ENCODE measurements around the gene PYROXD2.

The PYROXD2 gene

DNA sequence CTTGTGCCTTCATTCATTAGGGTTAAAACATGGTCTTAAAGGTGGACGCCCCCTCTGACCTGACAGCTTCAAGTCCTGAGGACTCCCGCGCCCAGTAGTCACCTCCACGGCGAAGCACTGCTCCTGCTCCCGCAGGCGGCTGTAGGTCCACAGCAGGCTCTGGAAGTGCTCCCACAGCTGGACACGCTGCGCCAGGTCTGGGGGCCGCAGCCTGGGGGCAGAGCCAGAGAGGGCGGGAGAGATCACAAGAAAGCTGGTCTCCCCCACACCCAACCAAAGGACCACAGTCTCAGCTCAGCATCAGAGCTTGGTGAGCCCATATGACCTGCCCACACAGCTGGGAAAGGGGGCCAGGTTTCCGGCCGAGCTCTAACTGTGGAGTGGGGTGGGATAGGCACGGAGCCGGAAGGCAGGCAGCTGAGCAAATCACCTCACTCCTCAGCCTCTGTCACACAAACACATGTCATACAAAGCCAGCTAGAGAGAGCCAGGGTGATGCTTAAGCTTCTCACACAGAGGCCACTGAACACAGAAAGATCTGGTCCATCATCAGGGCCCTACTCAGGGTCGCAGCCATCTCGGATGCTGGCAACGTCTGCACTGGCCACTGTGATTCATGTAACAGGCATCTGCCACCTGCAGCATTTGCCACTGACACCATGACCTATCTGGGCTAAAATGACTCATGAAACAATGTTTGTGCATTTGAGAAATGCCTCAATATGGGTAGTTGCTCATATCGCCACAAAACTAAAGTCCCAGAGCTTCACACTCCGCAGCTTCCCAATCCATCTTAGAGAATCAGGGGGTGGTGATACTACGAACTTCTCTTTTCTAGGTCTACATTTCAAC is 19.1 kb upstream of the PYROXD2 start:
- DNase-seq (ENCODE audit: low read depth): peak; percentile 85

GRCh38 chr10:98433371-98433770 is 18.4 kb upstream of the PYROXD2 start:
- no peak for DNase-seq (ENCODE audit: low read depth)

- DNase-seq (ENCODE audit: low read depth): no peak
Observed at GRCh38 chr10:98432330-98432729, 17.3 kb upstream of the PYROXD2 start.

- DNase-seq (ENCODE audit: low read depth): peak; percentile 23
Observed at GRCh38 chr10:98431016-98431415, 16.0 kb upstream of the PYROXD2 start.

DNA sequence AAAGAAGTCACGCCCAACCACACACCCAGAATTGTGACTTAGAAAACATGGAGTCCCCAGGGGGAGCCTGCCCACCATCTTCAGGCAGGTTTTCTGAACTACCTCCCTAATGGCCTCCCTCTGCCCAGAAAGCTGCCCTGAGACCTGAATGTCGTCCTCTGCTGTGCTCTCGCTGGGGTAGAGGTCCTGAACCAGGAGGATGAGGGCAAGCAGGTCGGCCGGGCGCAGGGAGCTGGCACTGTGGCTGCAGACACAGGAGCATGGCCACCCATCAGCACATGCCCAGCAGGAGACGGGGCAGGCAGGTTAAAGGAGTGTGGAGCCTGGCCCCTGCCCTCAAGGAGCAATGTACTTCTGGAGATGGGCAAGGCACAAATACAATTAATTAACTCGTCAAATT is 15.4 kb upstream of the PYROXD2 start:
- DNase-seq (ENCODE audit: low read depth): no peak

- DNase-seq (ENCODE audit: low read depth): no peak
Observed at GRCh38 chr10:98429320-98430072, 14.5 kb upstream of the PYROXD2 start.

DNA sequence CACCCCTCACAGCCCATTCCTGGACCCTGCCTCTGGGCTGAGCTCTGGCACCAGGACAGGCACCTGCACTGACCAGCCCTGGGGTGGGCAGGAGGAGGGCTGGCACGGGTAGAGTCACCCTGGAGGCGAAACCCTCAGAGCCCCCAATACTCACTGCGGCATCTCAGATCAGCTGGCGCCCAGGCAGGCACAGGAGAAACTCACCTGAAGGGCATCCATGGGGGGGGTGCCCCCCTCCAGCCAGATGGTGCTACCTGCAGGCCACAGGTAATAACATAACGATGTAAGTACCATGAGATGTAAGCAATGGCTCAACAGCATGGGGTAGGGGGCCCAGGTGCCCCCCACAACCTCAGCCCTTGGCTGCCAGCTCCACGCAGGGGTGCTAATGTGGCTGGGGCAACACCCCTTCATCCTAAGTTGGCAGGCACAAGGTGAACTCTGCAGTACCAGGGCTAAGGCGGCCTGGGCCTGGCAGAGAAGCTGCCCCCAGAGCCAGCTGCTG is 12.1 kb upstream of the PYROXD2 start:
- no peak for DNase-seq (ENCODE audit: low read depth)

DNA sequence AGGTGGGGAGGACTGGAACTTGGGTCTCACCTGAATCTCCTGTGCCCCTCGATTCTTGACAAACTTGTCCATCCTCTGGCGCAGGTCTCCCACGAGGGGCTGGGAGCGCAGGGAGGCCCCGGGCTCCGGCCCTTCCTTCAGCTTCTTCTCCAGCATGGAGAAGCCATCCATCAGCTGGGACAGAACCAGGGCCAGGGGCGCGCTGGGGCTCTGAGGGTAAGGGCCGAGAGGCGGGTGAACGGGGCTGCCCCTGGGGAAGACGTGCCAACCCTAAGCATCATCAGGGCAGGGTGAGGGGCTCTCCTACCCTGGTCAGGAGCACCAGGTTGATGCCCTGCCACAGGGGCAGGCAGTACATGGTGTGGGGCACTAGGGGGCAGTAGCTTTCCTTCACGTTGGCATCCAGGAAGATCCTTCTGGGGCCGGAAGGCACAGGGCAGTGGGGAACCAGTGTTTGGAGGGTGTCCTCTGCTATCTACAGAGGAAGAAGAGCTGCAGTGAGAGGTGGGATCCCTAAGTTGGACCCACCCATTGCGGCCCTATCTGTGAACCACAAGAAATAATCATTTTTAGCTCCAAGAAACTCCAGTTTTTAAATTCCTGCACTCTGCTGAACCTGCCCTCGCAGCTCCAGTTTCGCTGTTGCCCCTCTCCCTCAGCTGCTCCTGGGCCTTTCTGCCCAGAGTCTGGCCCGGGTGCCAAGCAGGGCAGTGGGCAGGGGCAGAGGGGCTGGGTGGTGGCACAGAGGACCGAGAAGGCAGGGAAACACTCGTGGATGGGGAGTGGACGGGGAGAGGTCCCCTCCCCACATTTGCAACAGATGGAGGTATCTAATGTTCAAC is 10.8 kb upstream of the PYROXD2 start:
- peak; percentile 68 for DNase-seq (ENCODE audit: low read depth)

- no peak for DNase-seq (ENCODE audit: low read depth)
Observed at GRCh38 chr10:98424295-98425254, 9.6 kb upstream of the PYROXD2 start.

DNA sequence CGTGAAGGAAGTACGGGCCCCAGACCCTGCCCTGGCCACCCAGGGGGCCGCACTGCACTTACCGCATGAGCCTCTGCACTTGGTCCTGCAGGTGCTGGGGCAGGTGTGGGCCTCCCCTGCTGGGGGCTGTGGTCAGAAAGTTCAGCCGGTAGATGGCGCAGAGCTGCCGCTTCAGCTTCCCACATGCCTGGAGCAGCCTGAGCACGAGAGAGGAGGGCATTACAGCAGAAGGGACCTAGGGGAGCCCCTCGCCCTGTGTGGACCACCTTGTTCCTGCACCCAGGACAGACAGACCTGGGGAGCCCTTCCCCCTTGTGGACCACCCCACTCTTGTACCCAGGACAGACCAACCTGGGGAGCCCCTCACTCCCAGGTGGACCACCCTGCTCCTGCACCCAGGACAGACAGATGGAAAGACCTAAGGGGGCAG is 8.7 kb upstream of the PYROXD2 start:
- no peak for DNase-seq (ENCODE audit: low read depth)

DNA sequence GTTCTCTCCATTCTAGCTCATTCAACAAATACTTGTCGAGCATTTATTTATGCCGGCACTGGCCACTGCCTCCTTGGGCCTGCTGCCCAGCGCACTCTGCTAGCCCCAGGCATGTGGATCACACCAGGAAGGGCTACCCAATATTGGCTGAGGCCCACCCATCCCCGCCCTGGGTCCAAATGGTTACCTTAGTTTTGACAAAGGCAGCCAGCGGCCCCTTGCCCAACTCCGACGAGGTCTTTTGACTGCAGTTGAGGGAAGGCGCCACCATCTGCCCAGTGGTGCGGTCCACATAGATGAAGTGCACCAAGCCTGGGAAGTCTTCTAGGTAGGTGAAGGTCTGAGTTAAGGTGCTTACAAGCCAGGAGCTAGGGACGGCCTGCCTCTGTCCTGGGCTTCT is 7.2 kb upstream of the PYROXD2 start:
- DNase-seq (ENCODE audit: low read depth): no peak

GRCh38 chr10:98420786-98421185 is 5.8 kb upstream of the PYROXD2 start:
- DNase-seq (ENCODE audit: low read depth): no peak

- no peak for DNase-seq (ENCODE audit: low read depth)
Observed at GRCh38 chr10:98419469-98420261, 4.7 kb upstream of the PYROXD2 start.

DNA sequence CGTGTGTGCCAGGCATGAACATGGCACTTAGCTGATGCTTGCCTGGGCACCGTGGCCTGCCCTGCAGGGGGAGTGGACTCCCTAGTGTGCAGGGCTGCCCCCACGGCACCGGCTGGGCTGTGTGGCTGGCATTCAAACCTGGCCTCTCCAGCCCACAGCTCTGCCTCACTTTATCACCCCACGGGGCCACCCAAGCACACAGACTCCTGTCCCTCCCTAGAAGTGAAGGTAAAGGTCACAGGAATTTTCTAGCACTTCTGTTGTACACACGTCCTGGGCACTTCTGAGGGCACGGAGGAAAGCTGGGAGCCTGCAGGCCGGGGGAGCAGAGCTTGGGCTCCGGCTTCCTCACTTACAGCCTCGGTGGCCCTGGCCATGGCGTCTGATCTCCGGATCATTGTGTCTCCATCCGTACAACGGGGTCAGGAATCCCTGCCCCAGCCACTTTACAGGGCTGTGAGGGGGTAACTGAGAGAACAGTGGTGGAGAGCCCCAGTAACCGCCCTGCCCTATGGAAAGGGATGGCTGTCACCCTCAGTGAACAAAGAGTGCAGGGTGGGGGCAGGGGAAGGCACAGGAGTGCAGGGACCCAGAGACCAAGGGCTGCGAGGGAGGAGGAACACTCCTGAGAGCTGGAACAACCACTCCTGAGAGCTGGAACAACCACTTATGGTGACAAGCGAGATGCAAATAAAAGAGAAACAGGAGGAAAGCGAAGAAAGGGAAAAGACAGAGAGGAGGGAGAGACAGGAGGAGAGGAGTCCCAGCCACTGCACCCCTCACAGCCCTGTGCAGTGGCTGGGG is 3.9 kb upstream of the PYROXD2 start:
- no peak for DNase-seq (ENCODE audit: low read depth)

- DNase-seq (ENCODE audit: low read depth): no peak
Observed at GRCh38 chr10:98417973-98418664, 3.1 kb upstream of the PYROXD2 start.

DNA sequence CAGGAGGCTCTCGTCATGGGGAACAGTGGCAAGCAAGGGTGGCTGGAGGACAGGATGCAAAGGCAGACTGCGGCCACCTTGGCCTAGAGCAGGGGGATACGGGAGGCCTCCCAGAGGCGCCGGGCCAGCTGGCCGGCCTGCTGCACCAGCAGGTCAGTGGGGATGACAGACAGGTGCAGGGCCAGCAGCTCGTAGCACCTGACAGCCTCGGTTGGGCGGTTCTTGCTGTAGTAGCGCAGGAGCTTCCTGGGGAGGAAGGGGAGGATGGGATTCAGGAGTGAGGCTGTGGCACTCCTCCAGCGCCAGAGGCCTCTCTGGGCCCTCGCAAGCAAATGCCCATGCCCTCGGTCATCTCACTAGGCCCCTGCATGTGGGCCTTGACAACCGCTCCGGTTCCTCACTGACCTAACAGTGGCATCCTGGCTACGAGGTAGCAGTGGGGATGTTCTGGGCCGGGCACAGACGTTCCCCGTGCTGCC is 2.5 kb upstream of the PYROXD2 start:
- DNase-seq (ENCODE audit: low read depth): no peak

GRCh38 chr10:98416606-98417388 is 1.8 kb upstream of the PYROXD2 start:
- no peak for DNase-seq (ENCODE audit: low read depth)

- DNase-seq (ENCODE audit: low read depth): peak; percentile 11
Observed at GRCh38 chr10:98415731-98416119, 743 bp upstream of the PYROXD2 start.

All from ELR (cell line).